D721Med (cell line): ENCODE results near the gene FNDC11.

Experiments
- DNase-seq: peaks from one replicate; pipeline ENCODE4 v3.0.0; 2011; ENCODE audit warnings: low spot score; ENCODE audit not compliant: insufficient read length
- FAIRE-seq: peaks from 2 replicates; lab custom pipeline; 2011; peaks lifted over from hg19 to GRCh38; lab: Jason Lieb, UNC
- TF ChIP-seq, protein P1 (sequence below): IDR thresholded peaks from 2 replicates; pipeline ENCODE4 v1.5.1; 2012; ENCODE audit warnings: mild to moderate bottlenecking, control low read depth; ENCODE audit not compliant: insufficient read depth; ENCODE audit errors: missing control alignments

FNDC11 gene

DNA sequence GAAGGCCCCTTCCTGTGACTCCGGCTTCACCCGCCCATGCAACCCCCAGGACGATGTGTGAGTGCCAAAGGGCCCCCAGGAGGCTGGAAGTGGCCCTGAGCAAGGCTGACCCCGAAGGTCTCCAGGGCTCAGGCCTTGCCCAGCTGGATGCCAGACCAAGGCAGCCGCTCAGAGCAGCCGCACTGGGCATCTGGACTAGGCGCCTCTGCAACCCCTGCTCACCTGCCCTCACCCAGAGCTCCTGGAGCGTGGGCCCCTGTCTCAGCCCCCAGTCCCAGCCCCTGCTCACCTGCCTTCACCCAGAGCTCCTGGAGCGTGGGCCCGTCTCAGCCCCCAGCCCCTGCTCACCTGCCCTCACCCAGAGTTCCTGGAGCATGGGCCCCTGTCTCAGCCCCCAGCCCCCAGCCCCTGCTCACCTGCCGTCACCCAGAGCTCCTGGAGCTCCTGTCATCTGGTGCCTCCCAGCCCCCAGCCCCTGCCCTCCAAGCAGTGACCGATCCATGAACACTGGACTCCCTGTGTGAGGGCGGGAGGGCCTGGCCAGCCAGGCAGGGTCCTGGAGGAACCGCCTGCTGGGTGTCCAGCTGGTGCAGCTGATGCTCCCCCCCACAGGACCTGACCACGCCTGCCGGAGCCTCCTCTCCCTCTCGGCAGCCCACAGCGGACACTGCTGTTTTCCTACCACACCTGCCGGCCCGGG, 7.6 kb upstream of the FNDC11 start:
- no peak for DNase-seq
- TF ChIP-seq, protein P1, sequence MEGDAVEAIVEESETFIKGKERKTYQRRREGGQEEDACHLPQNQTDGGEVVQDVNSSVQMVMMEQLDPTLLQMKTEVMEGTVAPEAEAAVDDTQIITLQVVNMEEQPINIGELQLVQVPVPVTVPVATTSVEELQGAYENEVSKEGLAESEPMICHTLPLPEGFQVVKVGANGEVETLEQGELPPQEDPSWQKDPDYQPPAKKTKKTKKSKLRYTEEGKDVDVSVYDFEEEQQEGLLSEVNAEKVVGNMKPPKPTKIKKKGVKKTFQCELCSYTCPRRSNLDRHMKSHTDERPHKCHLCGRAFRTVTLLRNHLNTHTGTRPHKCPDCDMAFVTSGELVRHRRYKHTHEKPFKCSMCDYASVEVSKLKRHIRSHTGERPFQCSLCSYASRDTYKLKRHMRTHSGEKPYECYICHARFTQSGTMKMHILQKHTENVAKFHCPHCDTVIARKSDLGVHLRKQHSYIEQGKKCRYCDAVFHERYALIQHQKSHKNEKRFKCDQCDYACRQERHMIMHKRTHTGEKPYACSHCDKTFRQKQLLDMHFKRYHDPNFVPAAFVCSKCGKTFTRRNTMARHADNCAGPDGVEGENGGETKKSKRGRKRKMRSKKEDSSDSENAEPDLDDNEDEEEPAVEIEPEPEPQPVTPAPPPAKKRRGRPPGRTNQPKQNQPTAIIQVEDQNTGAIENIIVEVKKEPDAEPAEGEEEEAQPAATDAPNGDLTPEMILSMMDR: no peak
- no peak for FAIRE-seq

DNA sequence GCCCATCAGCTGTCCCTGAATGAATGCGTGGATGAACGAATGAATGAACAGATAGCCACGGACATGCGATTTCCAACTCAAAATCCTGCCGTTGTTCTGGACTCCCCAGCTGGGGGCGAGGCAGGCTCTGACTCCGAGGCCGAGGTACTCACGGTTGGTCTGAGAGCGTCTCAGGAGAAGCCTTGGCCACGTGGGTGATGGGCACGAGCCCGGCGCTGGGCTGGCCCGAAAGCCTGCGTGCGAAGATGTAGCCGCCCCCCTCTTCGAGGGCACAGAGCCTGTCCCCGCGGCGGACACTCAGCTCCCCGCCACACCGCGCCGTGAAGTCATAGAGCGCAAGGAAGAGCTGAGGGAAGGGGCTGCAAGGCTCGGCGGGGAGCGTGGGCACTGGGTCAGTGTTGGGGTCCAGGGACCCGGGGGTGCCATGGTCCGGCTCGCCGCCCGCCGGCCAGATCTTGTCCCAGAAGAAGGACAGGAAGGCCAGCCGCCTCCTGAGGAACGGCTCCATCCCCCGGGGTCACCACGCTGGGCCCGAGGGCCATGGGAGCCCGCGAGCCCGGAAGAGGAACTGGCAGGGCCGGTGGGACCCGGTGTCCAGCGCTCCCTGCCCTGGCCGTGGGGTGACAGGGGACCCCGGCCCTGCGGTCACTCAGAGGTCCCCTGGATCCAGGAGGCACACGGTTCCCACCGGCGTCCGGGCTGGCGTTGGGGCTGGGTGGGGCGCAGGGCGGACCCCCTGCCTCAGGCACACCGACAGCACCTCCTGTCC, 6.8 kb upstream of the FNDC11 start:
- no peak for FAIRE-seq
- no peak for DNase-seq
- TF ChIP-seq, protein P1: no peak

DNA sequence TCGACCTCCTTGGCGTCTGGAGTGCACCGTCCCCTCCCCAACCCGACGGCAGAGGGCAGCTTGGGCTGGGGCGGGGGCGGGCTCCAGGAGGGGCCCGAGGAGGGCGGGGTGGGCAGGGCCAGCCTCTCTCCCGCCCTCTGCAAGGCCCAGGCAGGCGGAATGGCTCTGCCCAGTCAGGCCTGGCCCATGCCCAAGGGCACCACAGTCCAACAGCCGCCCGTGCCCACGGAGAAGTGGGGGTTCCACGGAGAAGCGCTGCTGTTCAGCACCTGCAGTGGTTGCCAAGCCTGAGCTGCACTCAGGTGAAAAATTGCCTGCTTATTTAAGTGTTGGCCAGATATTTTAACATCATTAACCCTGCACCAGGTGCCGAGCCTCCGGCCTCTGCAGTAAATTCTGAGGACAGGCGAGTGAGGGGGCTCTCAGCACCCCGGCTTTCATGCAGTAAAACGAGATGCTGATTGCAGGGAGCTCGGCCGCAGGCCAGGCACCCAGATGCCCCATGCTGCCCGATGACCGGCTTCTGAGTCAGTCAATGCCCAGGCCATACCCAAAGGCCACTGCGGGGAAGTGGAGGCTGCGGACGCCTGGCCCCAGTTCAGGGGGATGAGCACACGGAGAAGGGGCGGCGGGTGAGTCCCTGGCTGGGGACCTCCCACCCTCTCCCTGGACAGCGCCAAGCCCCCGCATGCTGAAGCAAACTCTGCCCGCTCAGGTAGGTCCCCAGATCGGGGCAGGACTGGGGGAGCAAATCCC, 6.1 kb upstream of the FNDC11 start, which contains the start of gene SRMS:
SRMS (minus strand) TSS at position 25 of the 756 bp plus-strand sequence. CDS start 286 bp downstream, outside the sequence.
- no peak for DNase-seq
- TF ChIP-seq, protein P1: no peak
- no peak for FAIRE-seq

DNA sequence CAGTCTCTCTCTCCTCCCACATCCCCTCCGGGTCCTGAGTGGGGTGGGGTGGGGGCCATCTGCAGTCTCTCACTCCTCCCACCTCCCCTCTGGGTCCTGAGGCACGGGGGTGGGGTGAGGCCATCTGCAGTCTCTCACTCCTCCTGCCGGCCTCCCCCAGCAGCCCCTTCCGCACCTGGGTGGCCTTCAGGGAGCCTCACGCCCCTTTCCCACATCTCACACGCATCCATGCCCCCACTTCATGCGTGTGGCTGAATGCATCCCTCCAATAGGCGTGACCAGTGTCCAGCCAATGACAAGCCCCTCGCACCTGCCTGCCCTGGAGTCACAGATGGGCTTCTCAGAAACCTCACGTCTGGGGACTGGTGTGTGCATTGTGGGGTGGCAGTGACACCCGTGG, 5.4 kb upstream of the FNDC11 start:
- FAIRE-seq (no peak), DNase-seq (no peak)
- TF ChIP-seq, protein P1: no peak

DNA sequence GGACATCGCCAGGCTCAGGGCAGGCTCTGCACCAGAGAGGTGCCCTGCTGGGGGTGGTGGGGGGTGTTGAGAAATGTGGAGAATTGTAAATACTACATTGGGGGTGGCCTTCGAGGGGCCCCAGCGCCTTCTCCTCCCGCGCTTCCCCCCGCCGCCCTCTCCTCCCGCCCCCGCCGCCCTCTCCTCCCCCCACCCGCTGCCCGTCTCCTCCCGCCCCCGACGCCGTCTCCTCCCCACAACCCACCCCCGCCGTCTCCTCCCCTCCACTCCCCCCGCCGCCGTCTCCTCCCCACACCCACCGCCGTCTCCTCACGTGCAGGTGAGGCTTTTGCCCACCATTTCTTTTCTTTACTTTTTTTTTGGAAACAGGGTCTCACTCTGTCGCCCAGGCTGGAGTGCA, 4.9 kb upstream of the FNDC11 start:
- TF ChIP-seq, protein P1: no peak
- FAIRE-seq (no peak), DNase-seq (no peak)

DNA sequence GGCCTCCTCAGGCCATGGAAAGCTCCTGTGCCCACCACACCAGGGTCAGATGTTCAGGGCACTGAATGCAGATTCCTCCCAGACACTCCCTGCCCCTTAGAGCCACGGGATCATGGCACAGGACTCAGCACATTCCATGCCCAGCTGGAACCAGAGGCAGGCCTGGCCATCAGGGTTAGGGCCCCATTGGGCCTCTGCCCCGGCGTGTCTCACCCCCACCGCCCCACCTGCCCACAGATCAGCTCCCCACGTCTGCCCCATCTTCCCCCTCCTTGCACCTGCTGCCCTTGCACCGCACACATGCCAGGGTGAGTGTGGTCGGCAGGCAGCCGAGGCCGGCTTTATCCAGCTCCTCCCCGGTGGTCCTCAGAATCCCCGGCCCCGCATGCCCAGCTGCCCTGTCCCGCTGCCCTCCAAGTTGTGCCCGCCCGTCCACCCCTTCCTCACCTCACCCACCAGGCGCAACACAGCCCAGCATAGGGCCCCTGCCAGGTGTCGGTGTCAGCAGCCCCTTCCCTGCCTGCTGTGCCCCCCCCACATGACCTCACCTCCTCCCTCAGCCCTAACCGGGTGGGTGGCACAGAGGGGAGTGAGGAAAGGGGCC, 4.2 kb upstream of the FNDC11 start:
- TF ChIP-seq, protein P1: no peak
- FAIRE-seq (no peak), DNase-seq (no peak)
